Stimulated activated CD8-positive, alpha-beta memory T cell treated with anti-CD3 and anti-CD28 coated beads, Interleukin-4, amount 100 ng/mL, for 24 hours (primary cell): ENCODE data around the gene OPN1LW.
"Not testable (repeated sequence)": the region's sequence is repeated elsewhere in the genome, so short reads cannot be mapped to it uniquely, and the experiment has no call there.

ENCODE experiments used
- DNase-seq: peaks from one replicate; pipeline ENCODE4 v3.0.0-alpha.2; 2020; ENCODE audit warnings: low read depth

OPN1LW gene

DNA sequence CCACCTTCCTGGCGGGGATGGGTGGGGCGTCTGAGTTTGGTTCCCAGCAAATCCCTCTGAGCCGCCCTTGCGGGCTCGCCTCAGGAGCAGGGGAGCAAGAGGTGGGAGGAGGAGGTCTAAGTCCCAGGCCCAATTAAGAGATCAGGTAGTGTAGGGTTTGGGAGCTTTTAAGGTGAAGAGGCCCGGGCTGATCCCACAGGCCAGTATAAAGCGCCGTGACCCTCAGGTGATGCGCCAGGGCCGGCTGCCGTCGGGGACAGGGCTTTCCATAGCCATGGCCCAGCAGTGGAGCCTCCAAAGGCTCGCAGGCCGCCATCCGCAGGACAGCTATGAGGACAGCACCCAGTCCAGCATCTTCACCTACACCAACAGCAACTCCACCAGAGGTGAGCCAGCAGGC lies at the start of gene OPN1LW:
TSS of gene OPN1LW (plus strand) at position 234 of the 400 bp plus-strand sequence. CDS start at position 275, 41 bp downstream.
- DNase-seq = not testable (repeated sequence)

DNA sequence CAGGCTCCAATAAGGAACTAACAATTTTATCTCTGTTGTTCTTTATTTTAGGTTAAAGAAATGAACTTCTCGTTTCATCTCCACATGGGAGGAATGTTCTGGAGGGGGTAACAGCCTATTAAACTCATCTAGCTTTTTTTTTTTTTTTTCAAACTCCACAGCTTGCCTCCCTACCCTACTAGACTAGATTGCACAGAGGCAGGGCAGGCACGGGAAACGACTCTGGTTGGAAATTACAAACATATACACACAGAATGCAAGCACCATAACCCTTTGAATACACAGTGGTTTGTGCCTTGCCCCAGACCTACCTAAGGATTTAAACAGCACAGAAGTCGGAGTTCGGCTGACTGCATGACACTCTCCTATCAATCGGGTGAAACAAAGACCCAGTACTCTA lies 49.2 kb upstream of the OPN1LW start:
- DNase-seq = no peak

GRCh38 chrX:154096140-154097002 lies 47.7 kb upstream of the OPN1LW start:
- DNase-seq = no peak

DNA sequence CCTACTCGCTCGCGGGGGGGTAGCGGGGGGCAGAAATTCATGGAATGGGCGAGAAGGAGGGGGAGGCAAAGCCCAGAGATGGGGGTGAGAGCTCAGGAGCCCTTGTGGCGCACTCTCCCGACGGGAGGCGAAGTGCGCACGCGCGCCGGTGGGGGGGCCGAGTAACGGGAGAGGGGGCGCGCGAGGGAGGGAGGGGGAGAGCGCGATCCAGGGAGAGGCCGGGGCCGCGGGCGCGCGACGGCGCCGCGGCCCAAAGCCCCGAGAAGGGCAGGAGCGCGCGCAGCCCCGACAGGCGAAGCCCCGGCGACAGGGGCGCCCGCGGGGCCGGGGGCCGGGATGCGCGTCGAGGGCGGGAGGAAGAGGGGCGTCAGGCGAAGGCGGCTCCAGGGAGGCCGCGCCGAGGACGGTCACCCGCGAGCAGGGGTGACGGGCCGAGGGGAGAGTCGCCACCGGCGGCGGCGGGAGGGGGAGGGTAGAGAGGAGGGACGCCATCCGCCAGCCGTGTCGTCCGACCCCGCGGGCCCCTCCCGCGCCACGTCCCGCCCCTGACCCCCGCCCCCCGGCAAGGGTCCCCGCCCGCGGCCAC lies 46.9 kb upstream of the OPN1LW start:
- DNase-seq = peak; percentile 52

DNA sequence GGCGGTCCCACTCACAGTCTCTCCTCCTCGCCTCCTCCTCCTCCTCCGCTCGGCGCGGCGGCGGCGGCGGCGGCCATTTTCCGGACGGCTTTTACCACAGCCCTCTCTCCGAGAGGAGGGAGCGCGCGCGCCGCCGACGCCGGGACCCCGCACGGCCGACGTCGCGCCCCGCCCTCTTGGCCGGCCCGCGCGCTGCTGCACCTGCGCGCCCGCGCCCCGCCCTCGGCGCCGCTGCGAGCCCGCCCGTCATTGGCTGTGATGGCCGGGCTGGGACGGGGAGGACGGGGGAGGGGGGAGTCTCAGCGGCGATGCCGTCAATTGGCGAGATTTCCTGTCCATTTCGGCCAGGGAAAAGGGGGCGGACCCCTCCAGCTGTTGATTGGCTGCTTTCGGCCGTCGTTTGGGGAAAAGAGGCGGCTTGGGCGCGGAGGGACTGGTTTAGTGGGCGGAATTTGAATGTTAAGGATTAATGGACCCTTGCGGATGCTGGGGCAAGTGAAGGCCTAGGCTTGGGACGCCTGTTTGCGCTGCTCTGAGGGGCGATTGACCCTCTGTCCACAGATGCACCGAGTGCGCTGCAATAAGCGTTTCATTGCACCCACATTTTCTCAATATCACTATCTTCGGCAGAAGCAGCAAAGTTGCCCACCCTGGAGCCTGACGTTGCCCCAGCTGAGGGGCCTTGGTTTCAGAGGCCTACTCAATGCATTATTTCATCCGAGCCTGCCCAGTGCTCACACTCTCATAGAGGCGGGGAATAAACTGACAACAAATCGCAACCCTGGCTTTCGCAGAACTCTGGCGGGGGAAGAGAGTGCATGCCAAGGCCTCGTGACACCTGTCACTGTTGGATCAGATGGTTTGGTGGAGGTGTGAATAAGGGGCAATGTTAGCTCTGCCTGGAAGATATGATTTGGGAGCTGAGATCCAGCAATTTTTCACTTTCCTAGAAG lies 46.2 kb upstream of the OPN1LW start, which contains the start of gene MECP2:
TSS of gene MECP2 (minus strand) at position 129 of the 953 bp plus-strand sequence.
- peak; percentile 83 for DNase-seq

DNA sequence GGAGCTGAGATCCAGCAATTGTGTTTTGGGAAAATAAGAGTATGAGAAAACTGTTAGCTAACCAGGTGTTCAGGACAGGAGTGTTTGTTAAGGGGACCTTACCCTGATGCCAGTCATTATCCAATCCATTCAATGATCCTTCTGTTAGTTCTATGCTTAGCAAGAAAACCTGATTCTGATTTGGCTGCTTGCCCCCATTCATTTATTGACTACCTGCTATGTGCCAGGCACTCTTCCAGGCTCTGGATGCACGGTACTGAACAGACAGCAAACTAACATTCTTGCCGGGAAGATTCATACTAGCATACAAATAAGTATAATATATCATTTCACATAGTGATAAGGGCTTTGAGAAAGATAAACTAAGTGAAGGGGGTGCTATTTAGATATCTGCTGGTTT lies 45.5 kb upstream of the OPN1LW start:
- no peak for DNase-seq

GRCh38 chrX:154113729-154114128 lies 30.3 kb upstream of the OPN1LW start:
- DNase-seq = no peak

GRCh38 chrX:154114652-154115051 lies 29.4 kb upstream of the OPN1LW start:
- DNase-seq = no peak

DNA sequence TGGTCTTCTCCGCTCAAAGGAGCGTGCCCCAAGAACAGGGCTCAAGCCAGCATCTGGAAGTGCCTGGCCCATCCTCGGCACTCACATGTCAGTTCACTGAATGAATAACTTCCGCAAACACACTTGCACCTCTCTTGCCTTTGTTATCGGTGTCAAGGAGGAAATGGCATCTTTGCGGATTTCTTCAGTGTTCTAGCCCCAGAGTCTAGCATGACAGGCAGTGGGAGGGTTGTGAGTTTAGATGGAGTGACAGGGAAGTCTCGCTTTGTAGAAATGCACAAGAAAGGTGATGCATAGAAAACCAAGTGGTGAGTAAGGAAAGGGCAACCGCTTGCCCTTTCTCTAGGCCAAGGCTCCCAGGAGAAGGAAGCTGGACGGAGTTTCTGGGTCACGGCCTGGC lies 29.0 kb upstream of the OPN1LW start:
- DNase-seq = no peak

DNA sequence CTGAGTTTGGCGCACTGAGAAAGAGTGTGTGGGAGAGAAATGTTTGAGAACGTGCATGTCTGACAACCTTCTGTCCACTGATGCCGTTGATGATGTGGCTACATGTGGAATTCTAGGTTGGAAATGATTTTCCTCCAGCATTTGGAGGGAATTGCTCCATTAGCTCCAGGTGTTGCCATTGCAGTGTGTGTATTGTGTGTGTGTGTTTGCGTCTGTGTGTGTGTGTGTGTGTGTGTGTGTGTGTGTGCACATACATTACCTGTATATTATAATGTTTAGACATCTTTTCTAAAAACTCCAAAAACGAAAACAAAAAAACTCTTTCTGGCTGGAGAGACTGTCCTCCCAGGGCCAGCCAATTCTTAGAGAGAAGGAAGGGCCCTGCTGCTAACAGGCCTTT lies 28.3 kb upstream of the OPN1LW start:
- DNase-seq = no peak

- no peak for DNase-seq
These were observed 27.4 kb upstream of the OPN1LW start for GRCh38 chrX:154116426-154117211.

DNA sequence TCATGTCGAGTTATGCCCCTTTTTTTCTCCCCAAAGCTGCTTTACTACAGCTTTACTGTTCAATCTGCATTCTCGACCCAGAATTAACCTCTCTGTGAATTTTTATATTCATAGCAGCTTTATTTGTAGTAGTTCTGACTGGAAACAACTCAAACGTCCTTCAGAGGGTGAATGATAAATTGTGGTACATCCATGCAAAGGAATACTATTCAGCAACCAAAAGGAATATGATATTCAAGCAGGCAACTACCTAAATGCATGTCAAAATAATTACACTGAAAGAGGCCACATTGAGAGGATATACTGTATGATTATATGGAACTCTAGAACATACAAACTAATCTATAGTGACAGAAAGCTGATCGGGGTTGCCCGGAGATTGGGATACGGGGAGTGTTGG lies 26.5 kb upstream of the OPN1LW start:
- no peak for DNase-seq

- DNase-seq = no peak
These were observed 23.5 kb upstream of the OPN1LW start for GRCh38 chrX:154120567-154120966.

DNA sequence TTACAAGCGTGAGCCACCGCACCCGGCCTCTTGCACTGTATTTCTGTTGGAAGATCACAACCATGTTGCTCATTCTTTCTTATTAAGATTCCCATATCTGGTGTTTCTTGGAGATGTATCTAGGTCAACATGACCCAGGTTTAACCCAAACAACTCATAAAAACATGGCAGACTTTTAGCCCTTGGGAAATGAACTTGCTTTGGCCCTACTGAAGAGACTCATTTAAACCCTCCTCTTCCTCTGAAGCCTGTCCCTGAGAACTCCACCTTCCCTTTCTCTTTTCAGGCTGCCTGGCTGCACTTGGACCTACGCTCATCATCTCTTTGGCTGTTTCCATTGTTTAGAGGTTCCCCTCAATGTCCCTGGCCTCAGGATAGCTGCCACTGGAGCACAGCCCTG lies 22.8 kb upstream of the OPN1LW start:
- DNase-seq = no peak

GRCh38 chrX:154121961-154122360 lies 22.1 kb upstream of the OPN1LW start:
- DNase-seq = no peak

DNA sequence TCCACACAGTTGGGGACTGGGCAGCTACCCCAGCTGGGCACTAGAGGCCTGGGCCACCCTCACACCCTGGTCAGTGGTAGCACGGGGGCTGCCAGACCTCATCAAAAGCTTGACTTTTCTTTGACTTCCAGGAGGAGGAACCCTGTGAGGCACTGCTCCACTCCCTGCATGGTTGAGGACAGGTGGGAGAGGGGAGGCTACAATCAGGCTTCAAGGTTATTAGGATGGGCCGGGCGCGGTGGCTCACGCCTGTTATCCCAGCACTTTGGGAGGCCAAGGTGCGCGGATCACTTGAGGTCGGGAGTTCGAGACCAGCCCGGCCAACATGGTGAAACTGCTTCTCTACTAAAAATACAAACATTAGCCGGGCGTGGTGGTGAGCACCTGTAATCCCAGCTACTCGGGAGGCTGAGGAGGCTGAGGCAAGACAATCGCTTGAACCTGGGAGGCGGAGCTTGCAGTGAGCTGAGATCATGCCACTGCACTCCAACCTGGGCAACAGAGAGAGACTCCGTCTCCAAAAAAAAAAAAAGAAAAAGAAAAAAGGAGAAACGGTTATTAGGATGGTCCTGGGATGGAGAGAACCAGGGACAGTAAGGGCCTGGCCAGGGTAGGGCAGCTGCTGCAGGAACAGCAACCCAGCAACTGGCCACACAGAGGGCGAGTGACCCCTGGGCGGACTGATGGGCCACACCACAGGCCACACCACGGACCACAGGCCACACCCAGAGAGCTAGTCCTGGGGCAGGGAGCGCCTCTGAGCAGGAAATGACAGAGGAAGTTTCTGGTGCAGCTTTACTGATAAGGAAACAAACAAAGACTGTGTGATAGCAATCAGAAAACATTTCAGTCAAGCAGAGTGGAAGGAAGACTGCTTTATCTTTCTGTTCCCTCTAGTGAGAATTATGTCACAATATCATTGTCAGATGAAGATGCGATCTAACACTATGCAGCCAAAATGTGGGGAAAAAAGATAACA lies 20.5 kb upstream of the OPN1LW start:
- no peak for DNase-seq

DNA sequence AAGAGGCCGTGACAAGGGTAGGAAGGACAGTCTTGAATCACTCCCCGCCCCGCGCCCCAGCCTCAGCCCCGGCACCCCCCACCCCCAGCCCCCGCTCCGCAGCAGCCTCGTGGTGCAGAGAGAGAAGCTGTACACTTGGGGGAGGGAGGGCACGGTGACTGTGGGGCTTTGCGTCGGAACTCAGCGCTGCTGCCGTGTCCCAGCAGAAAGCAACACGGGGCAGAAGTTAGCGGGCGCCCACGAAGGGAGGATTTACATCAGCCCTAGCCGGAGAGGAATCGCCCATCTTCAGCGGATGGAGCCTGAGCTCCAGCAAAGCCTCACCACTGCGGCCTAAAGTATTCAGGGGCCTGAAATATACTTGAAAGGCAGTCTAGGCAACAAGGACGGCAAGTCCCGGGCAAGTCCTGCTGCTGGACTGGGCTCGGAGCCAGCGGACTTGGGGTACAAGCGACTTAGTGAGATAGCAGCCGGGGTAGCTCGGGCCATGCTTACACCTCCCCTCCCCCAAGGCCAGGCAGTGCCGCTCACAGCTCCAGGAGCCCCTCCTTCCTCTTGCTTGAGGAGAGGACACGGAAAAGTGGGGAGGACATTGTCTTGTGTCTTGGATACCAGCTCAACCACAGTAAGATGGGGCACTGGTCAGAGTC lies 18.5 kb upstream of the OPN1LW start:
- no peak for DNase-seq

DNA sequence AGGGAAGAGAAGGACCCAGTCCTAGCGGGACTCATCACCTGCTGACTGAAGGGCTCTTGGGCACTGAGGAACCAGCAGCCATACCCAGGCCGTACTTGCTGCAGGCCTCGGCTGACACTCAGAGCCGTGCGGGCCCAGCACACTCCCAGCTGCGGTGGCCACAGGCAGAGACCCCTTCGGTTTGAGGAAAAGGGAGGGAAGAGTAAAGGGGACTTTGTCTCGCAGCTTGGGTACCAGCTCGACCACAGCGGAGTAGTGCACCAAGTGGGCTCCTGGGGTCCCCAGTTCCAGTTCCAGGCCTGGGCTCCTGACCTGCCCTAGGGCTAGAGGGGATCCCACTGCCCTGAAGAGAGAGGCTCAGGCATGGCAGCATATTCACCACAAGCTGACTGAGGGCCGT lies 17.9 kb upstream of the OPN1LW start:
- no peak for DNase-seq

DNA sequence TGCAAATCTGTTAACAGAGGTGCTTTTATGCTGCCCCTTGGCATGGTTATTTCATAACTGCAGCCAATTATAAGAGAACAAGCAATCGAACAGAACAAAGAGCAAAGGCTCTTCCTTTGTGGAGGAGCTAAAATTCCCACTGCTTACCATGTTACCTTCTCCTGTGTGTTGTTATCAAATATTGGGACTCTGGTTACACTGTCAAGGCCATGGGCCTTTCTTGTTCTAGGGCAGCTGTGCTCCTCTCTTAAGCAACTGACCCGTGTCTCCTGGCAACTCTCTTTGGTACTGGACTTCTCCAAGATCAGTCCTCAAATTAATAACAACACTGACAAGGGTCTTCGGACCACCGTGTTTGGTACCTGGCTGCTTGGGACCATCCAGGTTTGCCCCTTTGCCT lies 12.1 kb upstream of the OPN1LW start:
- DNase-seq = no peak

DNA sequence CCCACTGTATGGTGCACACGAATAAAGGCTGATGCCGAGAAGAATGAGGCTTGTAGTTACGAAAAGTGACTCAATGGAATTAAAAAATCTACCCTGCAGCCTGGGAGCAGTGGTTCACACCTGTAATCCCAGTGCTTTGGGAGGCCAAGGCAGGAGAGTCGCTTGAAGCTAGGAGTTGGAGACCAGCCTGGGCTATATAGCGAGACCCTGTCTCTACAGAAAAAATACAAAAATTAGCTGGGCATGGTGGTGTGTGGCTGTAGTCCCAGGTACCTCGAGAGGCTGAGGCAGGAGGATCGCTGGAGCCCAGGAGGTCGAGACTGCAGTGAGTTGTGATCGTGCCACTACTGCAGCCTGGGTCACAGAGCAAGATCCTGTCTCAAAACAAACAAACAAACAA lies 11.7 kb upstream of the OPN1LW start:
- DNase-seq = no peak
